Measurements from ENCODE around the gene ZNF555.
"Not testable (repeated sequence)": the region's sequence is repeated elsewhere in the genome, so short reads cannot be mapped to it uniquely, and the experiment has no call there.

The ZNF555 gene

DNA sequence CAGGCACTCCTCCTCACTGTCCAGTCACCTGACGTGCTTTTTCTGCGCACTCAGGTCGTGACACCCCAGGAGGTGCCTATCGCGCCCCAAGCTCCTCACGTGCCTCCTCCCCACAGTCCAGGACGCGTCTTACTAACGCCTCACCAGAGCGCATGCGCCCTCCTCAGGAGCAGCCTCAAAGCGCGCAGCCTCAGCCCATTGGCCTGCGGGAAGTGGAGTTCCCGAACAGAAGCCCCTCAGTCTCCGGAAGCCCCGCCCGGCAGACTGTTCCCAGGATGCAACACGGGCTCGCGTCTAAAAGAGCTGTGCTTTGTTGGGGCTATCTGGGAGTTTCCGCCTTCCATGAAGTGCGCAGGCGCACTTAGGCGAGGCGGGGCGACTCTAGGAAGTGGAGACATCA, 17.6 kb downstream of the ZNF555 start:
- no peak overlapping the region for H3K4me3 ChIP-seq (ENCODE audit: low read depth in 1 of 2, low read length in 2 of 2)
- no peaks in the 10 kb centered on the region for H3K27me3 ChIP-seq (ENCODE audit: control insufficient read depth in 1 of 2, insufficient read depth in 2 of 2, low read length in 2 of 2)
- H3K9ac ChIP-seq (ENCODE audit: low read length): no peak overlapping the region
- H3K27ac ChIP-seq (ENCODE audit: low read depth, low read length): no peak overlapping the region
- peaks cover 30% of the 10 kb centered on the region for H3K9me3 ChIP-seq (ENCODE audit: low read length)
- peaks cover 6% of the 10 kb centered on the region for H3K36me3 ChIP-seq (ENCODE audit: insufficient read depth, low read length)
- no peaks in the 10 kb centered on the region for H3K4me1 ChIP-seq (ENCODE audit: insufficient read depth, low read length)

DNA sequence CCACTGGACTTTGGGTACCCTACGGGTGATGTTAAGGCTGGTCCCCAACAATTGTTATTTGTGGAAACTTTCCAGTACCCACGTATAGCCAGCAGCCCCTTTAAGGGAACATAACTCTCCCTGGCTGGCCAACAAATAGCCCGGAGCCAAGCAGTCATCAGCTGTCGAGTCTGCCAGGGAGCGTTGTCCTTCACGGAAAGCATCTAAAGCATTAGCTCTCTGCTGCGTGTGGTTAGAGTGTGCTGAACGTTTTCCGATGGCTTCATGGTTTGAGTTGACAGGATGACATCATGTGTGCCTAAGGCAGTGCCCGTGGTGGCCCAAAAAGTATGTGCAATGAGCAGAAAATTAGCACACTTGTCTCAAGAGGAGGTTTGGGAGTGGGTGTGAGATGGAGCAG, 22.5 kb downstream of the ZNF555 start:
- Histone ChIP-seq H3K9me3 (ENCODE audit: low read length) (peaks cover 4% of the 10 kb centered on the region), H3K36me3 (ENCODE audit: insufficient read depth, low read length) (no peaks in the 10 kb centered on the region), H3K27ac (ENCODE audit: low read depth, low read length) (no peak overlapping the region), H3K4me1 (ENCODE audit: insufficient read depth, low read length) (no peaks in the 10 kb centered on the region), H3K9ac (ENCODE audit: low read length) (no peak overlapping the region), H3K27me3 (ENCODE audit: control insufficient read depth in 1 of 2, insufficient read depth in 2 of 2, low read length in 2 of 2) (no peaks in the 10 kb centered on the region), H3K4me3 (ENCODE audit: low read depth in 1 of 2, low read length in 2 of 2) (no peak overlapping the region)

DNA sequence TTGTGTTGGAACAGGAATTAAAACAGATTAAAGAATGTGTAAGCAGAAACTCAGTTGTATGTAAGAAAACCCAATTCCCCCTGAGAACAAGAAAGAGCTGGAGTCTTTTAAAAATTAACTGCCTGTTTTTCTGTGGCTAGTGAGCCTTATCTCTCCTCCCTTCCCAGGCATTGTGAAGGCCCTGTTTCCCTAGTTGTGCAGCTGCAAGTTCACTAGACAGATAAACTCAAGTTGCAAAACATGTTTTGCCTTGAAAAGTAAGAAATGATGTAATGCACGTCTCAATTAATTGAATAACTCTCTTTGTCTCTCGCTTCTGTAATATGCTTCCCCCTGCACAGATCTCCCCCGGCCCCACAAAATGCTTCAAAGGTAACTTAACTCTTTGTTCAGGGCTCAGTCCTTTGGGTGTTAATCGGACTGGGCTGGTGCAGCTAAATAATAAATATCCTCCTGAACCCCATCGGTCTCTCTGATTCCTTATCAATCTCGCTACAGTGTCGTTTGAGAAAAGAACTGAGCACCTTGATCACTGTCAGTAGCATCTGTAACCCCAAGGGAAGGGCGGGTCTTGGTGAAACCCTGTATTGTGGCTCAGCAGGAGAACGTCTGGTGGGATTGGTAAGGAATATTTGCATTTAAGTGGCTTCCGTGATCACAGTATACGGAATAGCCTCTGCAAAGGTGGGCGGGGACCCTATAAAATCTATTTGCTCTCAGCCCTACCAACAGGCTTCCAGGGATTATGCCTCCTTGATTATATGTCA, 24.2 kb downstream of the ZNF555 start:
- Histone ChIP-seq H3K9ac (ENCODE audit: low read length) (no peak overlapping the region), H3K9me3 (ENCODE audit: low read length) (no peaks in the 10 kb centered on the region), H3K4me1 (ENCODE audit: insufficient read depth, low read length) (no peaks in the 10 kb centered on the region), H3K27ac (ENCODE audit: low read depth, low read length) (no peak overlapping the region), H3K36me3 (ENCODE audit: insufficient read depth, low read length) (no peaks in the 10 kb centered on the region), H3K4me3 (ENCODE audit: low read depth in 1 of 2, low read length in 2 of 2) (no peak overlapping the region), H3K27me3 (ENCODE audit: control insufficient read depth in 1 of 2, insufficient read depth in 2 of 2, low read length in 2 of 2) (no peaks in the 10 kb centered on the region)

DNA sequence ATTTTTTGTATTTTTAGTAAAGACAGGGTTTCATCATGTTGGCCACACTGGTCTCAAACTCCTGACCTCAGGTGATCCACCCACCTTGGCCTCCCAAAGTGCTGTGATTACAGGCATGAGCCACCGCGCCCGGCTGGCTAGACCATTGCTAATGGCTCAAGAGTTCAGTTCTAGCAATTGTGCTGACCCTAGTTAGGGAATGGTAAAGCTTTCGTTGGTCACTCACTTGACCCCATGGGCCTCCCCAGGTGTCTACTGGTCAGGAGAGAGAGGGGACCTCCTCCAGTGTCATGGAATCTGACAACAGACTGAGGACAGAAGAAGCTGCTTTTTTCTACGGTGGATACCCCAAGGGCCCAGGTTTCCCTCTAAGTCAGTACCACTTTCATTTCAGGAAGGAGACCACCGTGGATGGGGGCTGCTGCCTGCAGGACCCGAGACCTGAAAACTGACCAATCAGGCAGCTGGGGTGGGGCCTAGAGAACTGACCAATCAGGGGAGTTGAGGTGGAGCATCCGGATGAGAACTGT, 25.3 kb downstream of the ZNF555 start:
- Histone ChIP-seq H3K27me3 (ENCODE audit: control insufficient read depth in 1 of 2, insufficient read depth in 2 of 2, low read length in 2 of 2) (no peaks in the 10 kb centered on the region), H3K4me3 (ENCODE audit: low read depth in 1 of 2, low read length in 2 of 2) (no peak overlapping the region), H3K4me1 (ENCODE audit: insufficient read depth, low read length) (no peaks in the 10 kb centered on the region), H3K36me3 (ENCODE audit: insufficient read depth, low read length) (no peaks in the 10 kb centered on the region), H3K27ac (ENCODE audit: low read depth, low read length) (no peak overlapping the region), H3K9ac (ENCODE audit: low read length) (no peak overlapping the region), H3K9me3 (ENCODE audit: low read length) (no peaks in the 10 kb centered on the region)

DNA sequence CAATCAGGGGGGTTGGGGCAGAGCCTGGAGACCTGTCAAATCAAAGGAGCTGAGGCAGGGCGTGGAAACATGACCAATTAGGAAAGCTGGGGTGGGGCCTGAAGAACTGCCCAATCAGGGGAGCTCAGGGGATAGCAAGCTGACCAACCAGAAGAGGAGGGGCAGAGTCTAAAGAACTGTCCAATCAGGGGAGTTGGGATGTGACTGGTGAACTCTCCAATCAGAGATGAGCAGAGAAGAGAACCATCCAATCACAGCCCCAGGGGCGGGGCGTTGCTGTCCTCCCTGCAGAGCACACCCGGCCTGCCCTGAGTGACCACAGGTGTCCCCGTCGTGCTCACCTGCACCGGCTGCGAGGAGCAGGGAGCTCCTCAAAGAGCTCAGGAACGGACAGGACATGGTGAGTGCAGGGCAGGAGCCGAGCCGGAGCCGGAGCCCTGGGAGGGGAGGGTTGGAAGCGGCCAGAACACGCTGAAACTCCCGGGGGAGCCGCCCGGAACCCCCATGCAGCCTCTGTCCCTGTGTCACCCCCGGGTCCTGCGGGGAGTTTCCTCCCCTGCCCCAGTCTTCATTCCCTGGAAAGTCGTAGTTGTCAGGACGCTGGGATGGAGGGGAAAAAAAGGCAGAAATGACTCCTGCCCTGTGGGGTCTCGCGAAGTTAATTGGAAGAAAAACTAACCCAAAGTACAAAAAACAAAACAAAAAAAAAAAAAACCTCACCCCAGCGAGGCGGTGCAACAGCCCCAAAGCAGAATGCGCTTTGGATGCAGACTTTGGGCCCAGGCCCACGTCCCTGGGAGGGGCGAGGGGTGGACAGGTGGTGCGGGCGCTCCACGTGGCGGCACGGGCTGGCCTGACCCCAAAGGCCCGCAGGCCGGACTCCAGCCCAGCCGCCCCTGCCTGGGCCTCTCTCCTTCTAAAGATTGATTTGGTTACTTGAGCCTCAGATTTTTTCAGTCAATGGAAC, 26.0 kb downstream of the ZNF555 start, which contains the start of gene ZNF556:
Gene ZNF556, plus strand, starts transcription at position 311 of the 967 bp plus-strand sequence. Its CDS starts 87 bp downstream, at position 398.
- Histone ChIP-seq H3K4me1 (ENCODE audit: insufficient read depth, low read length) (no peaks in the 10 kb centered on the region), H3K4me3 (ENCODE audit: low read depth in 1 of 2, low read length in 2 of 2) (no peak within 1 kb of the TSS), H3K9ac (ENCODE audit: low read length) (no peak within 1 kb of the TSS), H3K9me3 (ENCODE audit: low read length) (no peaks in the 10 kb centered on the region), H3K27ac (ENCODE audit: low read depth, low read length) (no peak within 1 kb of the TSS), H3K36me3 (ENCODE audit: insufficient read depth, low read length) (no peaks in the 10 kb centered on the region), H3K27me3 (ENCODE audit: control insufficient read depth in 1 of 2, insufficient read depth in 2 of 2, low read length in 2 of 2) (no peaks in the 10 kb centered on the region)

DNA sequence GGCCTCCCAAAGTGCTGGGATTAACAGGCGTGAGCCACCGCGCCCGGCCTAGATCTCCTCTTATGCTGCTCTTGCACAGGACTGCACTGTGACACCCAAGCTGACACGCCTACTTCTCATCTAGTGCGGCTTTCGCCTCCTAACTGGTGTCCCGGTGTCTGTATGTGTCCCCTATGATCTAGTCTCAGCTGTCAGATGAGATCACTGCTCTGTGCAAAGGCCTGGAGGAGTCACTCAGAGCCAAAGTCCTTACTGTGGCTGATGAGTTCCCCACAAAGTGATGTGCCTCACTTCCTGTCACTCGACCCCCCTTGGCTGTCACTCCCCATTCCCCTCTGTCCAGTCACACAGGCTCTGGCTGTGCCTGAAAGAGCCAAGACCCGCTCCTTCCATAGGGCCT, 28.3 kb downstream of the ZNF555 start:
- no peaks in the 10 kb centered on the region for H3K4me1 ChIP-seq (ENCODE audit: insufficient read depth, low read length)

DNA sequence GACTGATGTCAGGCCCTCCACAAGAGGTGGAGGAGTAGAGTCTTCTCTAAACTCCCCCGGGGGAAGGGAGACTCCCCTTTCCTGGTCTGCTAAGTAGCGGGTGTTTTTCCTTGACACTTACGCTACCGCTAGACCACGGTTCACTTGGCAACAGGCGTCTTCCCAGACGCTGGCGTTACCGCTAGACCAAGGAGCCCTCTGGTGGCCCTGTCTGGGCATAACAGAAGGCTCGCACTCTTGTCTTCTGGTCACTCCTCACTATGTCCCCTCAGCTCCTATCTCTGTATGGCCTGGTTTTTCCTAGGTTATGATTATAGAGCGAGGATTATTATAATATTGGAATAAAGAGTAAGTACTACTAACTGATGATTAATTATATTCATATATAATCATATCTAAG, 30.9 kb downstream of the ZNF555 start:
- H3K9ac ChIP-seq (ENCODE audit: low read length); H3K27me3 ChIP-seq (ENCODE audit: control insufficient read depth in 1 of 2, insufficient read depth in 2 of 2, low read length in 2 of 2); H3K4me1 ChIP-seq (ENCODE audit: insufficient read depth, low read length); H3K36me3 ChIP-seq (ENCODE audit: insufficient read depth, low read length); H3K9me3 ChIP-seq (ENCODE audit: low read length); H3K27ac ChIP-seq (ENCODE audit: low read depth, low read length); H3K4me3 ChIP-seq (ENCODE audit: low read depth in 1 of 2, low read length in 2 of 2): not testable (repeated sequence)

More for the DNA sequence above, 28.3 kb downstream of the ZNF555 start:
- no peaks in the 10 kb centered on the region for H3K9me3 ChIP-seq (ENCODE audit: low read length)
- no peak overlapping the region for H3K9ac ChIP-seq (ENCODE audit: low read length)
- H3K27ac ChIP-seq (ENCODE audit: low read depth, low read length): no peak overlapping the region
- no peak overlapping the region for H3K4me3 ChIP-seq (ENCODE audit: low read depth in 1 of 2, low read length in 2 of 2)
- H3K36me3 ChIP-seq (ENCODE audit: insufficient read depth, low read length): no peaks in the 10 kb centered on the region
- no peaks in the 10 kb centered on the region for H3K27me3 ChIP-seq (ENCODE audit: control insufficient read depth in 1 of 2, insufficient read depth in 2 of 2, low read length in 2 of 2)

DNA sequence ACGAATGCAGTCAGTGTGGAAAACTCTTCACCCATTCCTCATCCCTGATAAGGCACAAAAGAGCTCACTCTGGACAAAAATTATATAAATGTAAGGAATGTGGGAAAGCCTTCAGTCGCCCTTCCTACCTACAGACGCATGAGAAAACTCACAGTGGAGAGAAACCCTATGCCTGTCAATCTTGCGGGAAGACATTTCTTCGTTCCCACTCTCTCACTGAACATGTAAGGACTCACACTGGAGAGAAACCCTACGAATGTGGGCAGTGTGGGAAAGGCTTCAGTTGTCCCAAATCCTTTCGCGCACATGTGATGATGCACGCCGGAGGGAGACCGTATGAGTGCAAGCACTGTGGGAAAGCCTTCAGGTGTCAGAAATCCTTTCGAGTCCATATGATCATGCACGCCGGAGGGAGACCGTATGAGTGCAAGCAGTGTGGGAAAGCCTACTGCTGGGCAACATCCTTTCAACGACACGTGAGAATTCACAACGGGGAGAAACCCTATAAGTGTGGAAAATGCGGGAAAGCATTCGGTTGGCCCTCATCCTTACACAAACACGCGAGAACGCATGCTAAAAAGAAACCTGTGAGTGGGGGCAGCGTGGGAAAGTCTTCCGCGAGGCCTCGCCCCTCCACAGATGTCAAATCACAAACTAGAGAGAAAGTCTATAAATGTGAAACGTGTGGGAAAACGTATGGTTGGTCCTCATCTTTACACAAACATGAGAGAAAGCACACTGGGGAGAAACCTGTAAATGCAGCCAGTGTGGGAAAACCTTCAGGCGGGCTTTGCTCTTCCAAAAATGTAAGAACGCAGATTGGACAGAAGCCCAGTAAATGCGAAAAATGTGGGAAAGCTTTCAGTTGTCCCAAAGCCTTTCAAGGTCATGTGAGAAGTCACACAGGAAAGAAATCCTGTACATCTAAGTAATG, 36.4 kb downstream of the ZNF555 start:
- peak overlapping the region in 1 of 2 donors; percentile 23 for H3K4me3 ChIP-seq (ENCODE audit: low read depth in 1 of 2, low read length in 2 of 2)
- H3K27me3 ChIP-seq (ENCODE audit: control insufficient read depth in 1 of 2, insufficient read depth in 2 of 2, low read length in 2 of 2): no peaks in the 10 kb centered on the region
- no peak overlapping the region for H3K27ac ChIP-seq (ENCODE audit: low read depth, low read length)
- no peaks in the 10 kb centered on the region for H3K36me3 ChIP-seq (ENCODE audit: insufficient read depth, low read length)
- H3K9ac ChIP-seq (ENCODE audit: low read length): no peak overlapping the region
- H3K4me1 ChIP-seq (ENCODE audit: insufficient read depth, low read length): no peaks in the 10 kb centered on the region
- peaks cover 16% of the 10 kb centered on the region for H3K9me3 ChIP-seq (ENCODE audit: low read length)

DNA sequence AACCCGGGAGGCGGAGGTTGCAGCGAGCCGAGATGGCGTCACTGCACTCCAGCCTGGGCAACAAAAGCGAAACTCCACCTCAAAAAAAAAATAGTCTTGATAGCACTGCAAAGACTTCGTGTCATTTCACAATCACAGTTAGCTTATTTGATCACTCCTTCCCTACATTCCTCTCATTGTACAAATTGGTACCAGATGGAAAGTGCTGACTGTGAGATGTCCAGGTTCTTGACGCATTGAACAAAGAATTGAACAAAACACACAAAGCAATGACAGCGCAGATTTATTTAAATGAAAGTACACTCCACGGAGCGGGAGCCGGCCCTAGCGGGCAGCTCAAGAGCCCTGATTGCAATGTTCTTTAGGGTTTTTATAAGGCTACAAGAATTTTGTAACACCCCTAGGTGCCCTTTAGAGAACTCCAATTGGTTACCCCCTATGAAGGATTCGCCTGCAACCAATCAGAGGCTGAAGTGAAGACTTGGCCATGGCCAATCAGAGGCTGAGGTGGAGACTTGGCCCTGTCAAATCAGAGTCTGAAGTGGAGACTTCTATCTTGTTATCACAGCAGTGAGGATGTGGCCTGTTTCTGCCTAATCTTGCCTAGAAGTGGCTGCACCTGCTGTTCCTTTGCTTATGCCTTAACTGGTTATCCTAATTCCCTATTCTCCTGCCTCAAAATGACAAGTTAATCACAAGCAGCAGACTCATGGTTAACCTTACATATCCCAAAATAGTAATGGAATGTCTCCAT, 42.6 kb downstream of the ZNF555 start:
- Histone ChIP-seq H3K27ac (ENCODE audit: low read depth, low read length) (no peak overlapping the region), H3K9me3 (ENCODE audit: low read length) (no peaks in the 10 kb centered on the region), H3K4me1 (ENCODE audit: insufficient read depth, low read length) (peaks cover 4% of the 10 kb centered on the region), H3K9ac (ENCODE audit: low read length) (no peak overlapping the region), H3K4me3 (ENCODE audit: low read depth in 1 of 2, low read length in 2 of 2) (no peak overlapping the region), H3K36me3 (ENCODE audit: insufficient read depth, low read length) (no peaks in the 10 kb centered on the region), H3K27me3 (ENCODE audit: control insufficient read depth in 1 of 2, insufficient read depth in 2 of 2, low read length in 2 of 2) (no peaks in the 10 kb centered on the region)

DNA sequence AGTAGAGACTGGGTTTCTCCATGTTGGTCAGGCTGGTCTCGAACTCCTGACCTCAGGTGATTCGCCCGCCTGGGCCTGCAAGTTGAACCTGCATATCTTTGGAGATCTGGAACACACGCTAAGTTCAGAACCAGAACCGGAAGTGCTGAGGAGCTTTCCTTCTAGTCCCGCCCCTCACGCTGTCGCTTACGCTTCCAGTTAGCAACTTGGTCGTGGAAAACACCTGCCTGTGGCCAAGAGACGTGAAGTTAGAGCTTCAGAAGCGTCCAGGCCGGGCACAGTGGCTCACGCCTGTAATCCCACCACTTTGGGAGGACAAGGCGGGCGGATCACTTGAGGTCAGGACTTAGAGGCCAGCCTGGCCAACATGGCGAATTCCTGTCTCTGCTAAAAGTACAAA, 44.5 kb downstream of the ZNF555 start:
- Histone ChIP-seq H3K27me3 (ENCODE audit: control insufficient read depth in 1 of 2, insufficient read depth in 2 of 2, low read length in 2 of 2) (no peaks in the 10 kb centered on the region), H3K4me1 (ENCODE audit: insufficient read depth, low read length) (peaks cover 4% of the 10 kb centered on the region), H3K4me3 (ENCODE audit: low read depth in 1 of 2, low read length in 2 of 2) (no peak overlapping the region), H3K9ac (ENCODE audit: low read length) (no peak overlapping the region), H3K27ac (ENCODE audit: low read depth, low read length) (no peak overlapping the region), H3K9me3 (ENCODE audit: low read length) (no peaks in the 10 kb centered on the region), H3K36me3 (ENCODE audit: insufficient read depth, low read length) (no peaks in the 10 kb centered on the region)

Data from muscle layer of colon (tissue), 2 donors.